GM18870 (cell line): ENCODE data around the gene FBP1.
"Not testable (repeated sequence)": the region's sequence is repeated elsewhere in the genome, so short reads cannot be mapped to it uniquely, and the experiment has no call there.

ENCODE experiments used
- ATAC-seq: cut with Tn5 transposase; IDR thresholded peaks from one replicate; pipeline ENCODE4 v1.9.1; 2021; ENCODE audit warnings: moderate library complexity; ENCODE audit not compliant: unreplicated experiment

Gene FBP1

GRCh38 chr9:94586316-94586715 is 53.0 kb downstream of the FBP1 start:
- no peak for ATAC-seq

- no peak for ATAC-seq
Observed at GRCh38 chr9:94584555-94584954, 54.8 kb downstream of the FBP1 start.

- no peak for ATAC-seq
Observed at GRCh38 chr9:94581728-94582127, 57.6 kb downstream of the FBP1 start.

- ATAC-seq = no peak
Observed at GRCh38 chr9:94577571-94577970, 61.7 kb downstream of the FBP1 start.

GRCh38 chr9:94577036-94577435 is 62.3 kb downstream of the FBP1 start:
- ATAC-seq = no peak

- no peak for ATAC-seq
Observed at GRCh38 chr9:94576131-94576530, 63.2 kb downstream of the FBP1 start.

- no peak for ATAC-seq
Observed at GRCh38 chr9:94568972-94569712, 70.2 kb downstream of the FBP1 start.

- ATAC-seq = no peak
Observed at GRCh38 chr9:94568250-94568889, 70.9 kb downstream of the FBP1 start.

GRCh38 chr9:94567271-94567670 is 72.0 kb downstream of the FBP1 start:
- ATAC-seq = no peak

- ATAC-seq = no peak
Observed at GRCh38 chr9:94566550-94566949, 72.8 kb downstream of the FBP1 start.

- ATAC-seq = not testable (repeated sequence)
Observed at GRCh38 chr9:94564279-94564678, 75.0 kb downstream of the FBP1 start.

- no peak for ATAC-seq
Observed at GRCh38 chr9:94563548-94563947, 75.8 kb downstream of the FBP1 start.

- no peak for ATAC-seq
Observed at GRCh38 chr9:94560237-94560636, 79.1 kb downstream of the FBP1 start.

- no peak for ATAC-seq
Observed at GRCh38 chr9:94557376-94557775, 81.9 kb downstream of the FBP1 start.

GRCh38 chr9:94554439-94555331 is 84.6 kb downstream of the FBP1 start, which contains the start of gene PCAT7:
Gene PCAT7 (plus strand): TSS chr9:94555083.
- no peak for ATAC-seq

GRCh38 chr9:94554078-94554438 is 85.3 kb downstream of the FBP1 start:
- no peak for ATAC-seq
